DOHH2 (cell line): ENCODE results near the gene RPL18A.

Experiments used
- H3F3A ChIP-seq: fragments of 200-600 bp; sonication (generic), shearing (Covaris generic); 2 replicates; pipeline ENCODE4 v1.6.0; 2016; ENCODE audit warnings: antibody characterized with exemption, mild to moderate bottlenecking; ENCODE audit not compliant: control insufficient read depth, insufficient read depth
- H3K27ac ChIP-seq: fragments of 200-600 bp; sonication (generic); 2 replicates; pipeline ENCODE4 v1.5.1; 2014; ENCODE audit warnings: low read depth, mild to moderate bottlenecking, low read length, moderate library complexity
- H3K27me3 ChIP-seq: fragments of 200-600 bp; sonication (generic); 2 replicates; pipeline ENCODE4 v1.6.1; 2014; ENCODE audit warnings: mild to moderate bottlenecking, low read length, mixed read lengths; ENCODE audit not compliant: control insufficient read depth
- H3K36me3 ChIP-seq: fragments of 200-600 bp; sonication (generic); 2 replicates; pipeline ENCODE4 v1.6.1; 2014; ENCODE audit warnings: mild to moderate bottlenecking, low read length, moderate library complexity, mixed read lengths; ENCODE audit not compliant: control insufficient read depth
- H3K4me1 ChIP-seq: fragments of 200-600 bp; sonication (generic); 2 replicates; pipeline ENCODE4 v1.6.1; 2014; ENCODE audit warnings: mild to moderate bottlenecking, low read length, mixed read lengths; ENCODE audit not compliant: control insufficient read depth
- H3K4me2 ChIP-seq: fragments of 200-600 bp; sonication (generic); 2 replicates; pipeline ENCODE4 v1.6.0; 2014; ENCODE audit warnings: mild to moderate bottlenecking, low read length, moderate library complexity
- H3K4me3 ChIP-seq: fragments of 200-600 bp; sonication (generic); 2 replicates; pipeline ENCODE4 v1.5.1; 2014; ENCODE audit warnings: mild to moderate bottlenecking, low read length, mixed read lengths
- H3K79me2 ChIP-seq: fragments of 200-600 bp; sonication (generic); 2 replicates; pipeline ENCODE4 v1.6.1; 2014; ENCODE audit warnings: mild to moderate bottlenecking, low read length, mixed read lengths; ENCODE audit not compliant: control insufficient read depth
- H3K9me2 ChIP-seq: fragments of 200-600 bp; sonication (generic); replicated peaks from 2 replicates; pipeline ENCODE4 v1.6.1; 2014; ENCODE audit warnings: mild to moderate bottlenecking, low read length, mixed read lengths; ENCODE audit not compliant: control insufficient read depth
- H3K9me3 ChIP-seq: fragments of 200-600 bp; sonication (generic); 2 replicates; pipeline ENCODE4 v1.6.1; 2014; ENCODE audit warnings: antibody characterized with exemption, low read length, mixed read lengths; ENCODE audit not compliant: control insufficient read depth, insufficient read depth
- H4K20me1 ChIP-seq: fragments of 200-600 bp; sonication (generic); 2 replicates; pipeline ENCODE4 v1.6.0; 2014; ENCODE audit warnings: low read depth, mild to moderate bottlenecking, antibody characterized with exemption, low read length, moderate library complexity; ENCODE audit not compliant: control insufficient read depth, insufficient read depth
- CTCF ChIP-seq: fragments of 200-600 bp; sonication (generic); IDR thresholded peaks from one replicate; pipeline ENCODE4 v1.5.1; 2014; ENCODE audit warnings: antibody characterized with exemption, mild to moderate bottlenecking, low read depth, low read length; ENCODE audit not compliant: poor library complexity, severe bottlenecking
- EZH2phosphoT487 ChIP-seq: fragments of 200-600 bp; sonication (generic); IDR thresholded peaks from 2 replicates; pipeline ENCODE4 v1.6.1; 2017; ENCODE audit warnings: borderline replicate concordance, mild to moderate bottlenecking, antibody characterized with exemption, low read length, moderate library complexity, mixed read lengths

The RPL18A gene

DNA sequence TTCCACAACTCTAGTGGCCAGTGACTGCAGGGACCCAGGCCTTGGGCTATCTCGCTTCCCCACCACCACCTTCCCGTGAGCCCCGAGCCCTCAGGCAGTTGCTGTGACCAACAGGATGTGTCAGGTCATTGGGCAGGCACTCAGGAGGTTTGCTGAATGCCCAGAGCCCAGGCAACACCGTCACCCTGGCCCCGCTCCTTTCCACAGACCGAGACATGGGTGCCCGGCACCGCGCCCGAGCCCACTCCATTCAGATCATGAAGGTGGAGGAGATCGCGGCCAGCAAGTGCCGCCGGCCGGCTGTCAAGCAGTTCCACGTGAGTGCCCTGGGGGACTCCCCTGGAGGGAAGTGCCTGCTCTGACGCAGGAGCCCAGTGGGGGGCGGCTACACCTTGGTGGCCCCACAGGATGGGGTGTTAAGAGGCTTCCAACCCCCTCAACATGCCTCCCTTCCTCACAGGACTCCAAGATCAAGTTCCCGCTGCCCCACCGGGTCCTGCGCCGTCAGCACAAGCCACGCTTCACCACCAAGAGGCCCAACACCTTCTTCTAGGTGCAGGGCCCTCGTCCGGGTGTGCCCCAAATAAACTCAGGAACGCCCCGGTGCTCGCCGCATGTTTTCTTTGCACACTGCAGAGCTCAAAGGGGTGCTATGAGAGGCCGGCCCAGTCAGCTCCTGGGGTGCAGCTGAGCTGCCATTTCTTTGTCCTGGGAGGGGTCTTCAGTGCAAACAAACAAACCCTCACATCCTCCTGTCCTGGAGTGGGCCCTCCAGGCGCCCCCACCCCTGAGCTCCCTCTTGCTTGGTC, 3.2 kb downstream of the RPL18A start:
- no peaks in the 10 kb centered on the region for H3K9me3 ChIP-seq
- H3K79me2 ChIP-seq, result peaks cover 35% of the 10 kb centered on the region
- H3K27me3 ChIP-seq, result no peaks in the 10 kb centered on the region
- H3K9me2 ChIP-seq, result no peaks in the 10 kb centered on the region
- peaks cover 25% of the 10 kb centered on the region for H3K4me1 ChIP-seq
- H3F3A ChIP-seq, result peaks cover 53% of the 10 kb centered on the region
- H3K4me2 ChIP-seq, result peak overlapping the region; percentile 74
- H3K36me3 ChIP-seq, result peaks cover 48% of the 10 kb centered on the region
- H4K20me1 ChIP-seq, result peaks cover 28% of the 10 kb centered on the region
- no peak for TF ChIP-seq CTCF
- TF ChIP-seq EZH2phosphoT487, result no peak
- H3K27ac ChIP-seq, result no peak overlapping the region
- peak overlapping the region; percentile 8; the same call in 1 of the 2 replicates for H3K4me3 ChIP-seq

- no peaks in the 10 kb centered on the region for H3K9me3 ChIP-seq
These were observed 3.9 kb downstream of the RPL18A start for GRCh38 chr19:17863520-17864182.

More at GRCh38 chr19:17863520-17864182, 3.9 kb downstream of the RPL18A start:
- no peak for TF ChIP-seq CTCF
- TF ChIP-seq EZH2phosphoT487, result no peak
- Histone ChIP-seq H3K4me3 (no peak overlapping the region), H3F3A (peaks cover 53% of the 10 kb centered on the region), H3K4me2 (no peak overlapping the region), H3K9me2 (no peaks in the 10 kb centered on the region), H3K27ac (no peak overlapping the region), H3K79me2 (peaks cover 35% of the 10 kb centered on the region), H3K36me3 (peaks cover 48% of the 10 kb centered on the region), H4K20me1 (peaks cover 28% of the 10 kb centered on the region), H3K4me1 (peaks cover 25% of the 10 kb centered on the region), H3K27me3 (0 out of 2 replicates have a peak, but pooled peaks cover 3% of the 10 kb centered on the region)
